ENCODE data around the gene METTL17.

GRCh38 chr14:21024585-21025370 lies 35.0 kb downstream of the METTL17 start, which contains the start of gene NDRG2:
- no peak for TF ChIP-seq POLR2A (IDR thresholded peaks at IDR 0.05; ENCODE audit: low read depth, low read length)
- TF ChIP-seq POLR2AphosphoS5 (IDR thresholded peaks at IDR 0.05; ENCODE audit: low read depth, low read length), result no peak
- TF ChIP-seq TAF1 (IDR thresholded peaks at IDR 0.05; ENCODE audit: borderline replicate concordance, low read depth, low read length), result no peak
